DND-41 (cell line): ENCODE results near the gene TOX2.

Experiments
- ATAC-seq: fragments of 200-7000 bp; cut with Tn5 transposase; 3 replicates; pipeline ENCODE4 v1.9.1; 2021; ENCODE audit warnings: low read depth; ENCODE audit not compliant: insufficient read depth
- DNase-seq: peaks from one replicate; pipeline ENCODE4 v3.0.0-alpha.2; 2020
- H2AFZ ChIP-seq: 2 replicates; pipeline ENCODE4 v1.6.0; 2012; ENCODE audit warnings: low read depth, low read length
- H3K27ac ChIP-seq: 2 replicates; pipeline ENCODE4 v1.5.1; 2012; ENCODE audit warnings: low read length, inconsistent platforms
- H3K27me3 ChIP-seq: fragments of 200-600 bp; sonication (generic); 2 replicates; pipeline ENCODE4 v1.6.0; 2012; ENCODE audit warnings: low read length, mild to moderate bottlenecking, inconsistent platforms; ENCODE audit not compliant: insufficient read depth, poor library complexity
- H3K36me3 ChIP-seq: 2 replicates; pipeline ENCODE4 v1.5.1; 2012; ENCODE audit warnings: low read length, inconsistent platforms; ENCODE audit not compliant: insufficient read depth
- H3K4me1 ChIP-seq: 2 replicates; pipeline ENCODE4 v1.5.1; 2012; ENCODE audit warnings: mild to moderate bottlenecking, low read length; ENCODE audit not compliant: insufficient read depth
- H3K4me2 ChIP-seq: 2 replicates; pipeline ENCODE4 v1.6.0; 2012; ENCODE audit warnings: mild to moderate bottlenecking, moderate library complexity, low read length, inconsistent platforms; ENCODE audit not compliant: insufficient read depth
- H3K4me3 ChIP-seq, 2 experiments: fragments of 200-600 bp in 1 of 2; shearing (Covaris generic) in 1 of 2; 2 replicates each; pipeline ENCODE4 v1.5.1; 2012 to 2016; ENCODE audit warnings: inconsistent platforms in 2 of 2, low read length in 2 of 2, mild to moderate bottlenecking in 2 of 2, low read depth in 1 of 2, moderate library complexity in 1 of 2
- H3K79me2 ChIP-seq: 2 replicates; pipeline ENCODE4 v1.6.0; 2012; ENCODE audit warnings: low read length, inconsistent platforms; ENCODE audit not compliant: insufficient read depth
- H3K9ac ChIP-seq: 2 replicates; pipeline ENCODE4 v1.6.0; 2012; ENCODE audit warnings: low read depth, mild to moderate bottlenecking, inconsistent platforms, low read length, moderate library complexity
- H3K9me3 ChIP-seq: 2 replicates; pipeline ENCODE4 v1.5.1; 2012; ENCODE audit warnings: low read length, moderate library complexity, mild to moderate bottlenecking, inconsistent platforms; ENCODE audit not compliant: insufficient read depth, severe bottlenecking
- H4K20me1 ChIP-seq: 2 replicates; pipeline ENCODE4 v1.6.0; 2012; ENCODE audit warnings: low read length; ENCODE audit not compliant: insufficient read depth
- EZH2 ChIP-seq: IDR thresholded peaks from 3 replicates; pipeline ENCODE4 v1.6.1; 2012; ENCODE audit warnings: borderline replicate concordance, low read depth, mild to moderate bottlenecking, moderate library complexity, low read length, inconsistent platforms; ENCODE audit not compliant: severe bottlenecking
- TF ChIP-seq, protein P1 (sequence below): IDR thresholded peaks from 2 replicates; pipeline ENCODE4 v1.5.1; 2012; ENCODE audit warnings: borderline replicate concordance, low read length, moderate library complexity, mild to moderate bottlenecking; ENCODE audit not compliant: poor library complexity, severe bottlenecking; ENCODE audit errors: extremely low read depth

TOX2 gene

DNA sequence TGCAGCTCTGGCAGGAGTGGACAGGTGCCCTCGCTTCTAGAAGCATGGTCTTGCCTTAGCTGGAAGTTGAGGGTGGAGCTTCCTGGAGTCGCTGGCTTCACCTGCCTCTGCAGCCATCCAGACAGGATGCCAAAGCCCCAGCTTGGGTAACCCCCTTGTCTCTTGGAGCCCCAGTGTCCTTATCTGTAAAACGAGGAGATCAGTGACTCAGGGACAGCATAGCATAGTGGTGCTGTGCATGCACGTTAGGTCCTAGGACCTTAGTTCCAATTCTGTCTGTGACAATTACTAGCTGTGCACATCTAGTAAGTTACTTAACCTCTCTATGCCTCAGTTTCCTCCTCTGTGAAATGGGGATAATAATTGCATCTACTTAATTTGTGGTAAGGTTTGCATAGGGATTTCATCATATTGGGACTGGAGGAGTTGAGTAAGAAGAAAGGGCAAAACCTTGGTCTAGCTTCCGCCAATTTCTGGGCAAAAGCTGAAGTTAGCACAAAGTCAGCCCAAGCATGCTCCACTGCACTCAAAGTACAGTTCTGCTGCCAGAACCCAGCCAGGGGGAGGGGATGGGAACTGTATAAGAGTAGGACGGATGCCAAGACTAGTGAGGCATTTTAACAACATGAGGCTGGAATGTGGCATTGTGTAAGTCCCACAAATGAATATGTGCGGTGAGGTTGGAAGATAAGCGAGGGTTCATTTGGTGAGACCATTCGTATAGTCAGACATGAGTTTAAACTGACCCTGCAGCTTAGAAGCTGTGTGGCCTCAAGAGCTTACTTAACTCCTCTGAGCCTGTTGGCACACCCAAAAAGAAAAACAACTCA is 24.5 kb downstream of the TOX2 start:
- peaks cover 14% of the 10 kb centered on the region for H4K20me1 ChIP-seq
- ATAC-seq (no peak), DNase-seq (no peak)
- H3K9me3 ChIP-seq, result no peaks in the 10 kb centered on the region
- no peak overlapping the region for H3K9ac ChIP-seq
- no peaks in the 10 kb centered on the region for H3K27me3 ChIP-seq
- H3K4me3 ChIP-seq, result no peak overlapping the region
- no peaks in the 10 kb centered on the region for H3K79me2 ChIP-seq
- H3K4me2 ChIP-seq, result no peak overlapping the region
- no peak overlapping the region for H3K27ac ChIP-seq
- TF ChIP-seq, protein P1, sequence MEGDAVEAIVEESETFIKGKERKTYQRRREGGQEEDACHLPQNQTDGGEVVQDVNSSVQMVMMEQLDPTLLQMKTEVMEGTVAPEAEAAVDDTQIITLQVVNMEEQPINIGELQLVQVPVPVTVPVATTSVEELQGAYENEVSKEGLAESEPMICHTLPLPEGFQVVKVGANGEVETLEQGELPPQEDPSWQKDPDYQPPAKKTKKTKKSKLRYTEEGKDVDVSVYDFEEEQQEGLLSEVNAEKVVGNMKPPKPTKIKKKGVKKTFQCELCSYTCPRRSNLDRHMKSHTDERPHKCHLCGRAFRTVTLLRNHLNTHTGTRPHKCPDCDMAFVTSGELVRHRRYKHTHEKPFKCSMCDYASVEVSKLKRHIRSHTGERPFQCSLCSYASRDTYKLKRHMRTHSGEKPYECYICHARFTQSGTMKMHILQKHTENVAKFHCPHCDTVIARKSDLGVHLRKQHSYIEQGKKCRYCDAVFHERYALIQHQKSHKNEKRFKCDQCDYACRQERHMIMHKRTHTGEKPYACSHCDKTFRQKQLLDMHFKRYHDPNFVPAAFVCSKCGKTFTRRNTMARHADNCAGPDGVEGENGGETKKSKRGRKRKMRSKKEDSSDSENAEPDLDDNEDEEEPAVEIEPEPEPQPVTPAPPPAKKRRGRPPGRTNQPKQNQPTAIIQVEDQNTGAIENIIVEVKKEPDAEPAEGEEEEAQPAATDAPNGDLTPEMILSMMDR, result no peak
- TF ChIP-seq EZH2, result no peak
- peaks cover 28% of the 10 kb centered on the region for H3K4me1 ChIP-seq
- no peak overlapping the region for H2AFZ ChIP-seq
- H3K36me3 ChIP-seq, result no peaks in the 10 kb centered on the region

DNA sequence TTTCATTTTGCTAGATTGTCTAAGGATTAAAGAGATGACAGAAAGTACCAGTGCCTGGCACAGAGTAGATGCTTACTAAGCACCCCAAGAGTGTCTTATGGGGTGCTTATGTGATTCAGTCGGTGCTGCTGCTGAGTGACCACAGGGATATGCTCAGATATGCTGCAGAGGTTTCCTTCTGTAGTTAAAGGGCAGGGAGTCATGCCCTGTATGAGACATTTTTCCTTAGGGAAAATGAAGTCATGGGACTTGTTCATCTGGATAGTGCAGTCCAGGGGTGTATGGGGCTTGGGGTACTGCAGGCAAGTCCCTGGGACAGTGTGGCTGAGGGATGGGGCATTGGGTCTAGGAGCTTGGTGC is 25.1 kb downstream of the TOX2 start:
- no peak overlapping the region for H3K4me2 ChIP-seq
- H3K4me3 ChIP-seq, result no peak overlapping the region
- H3K27me3 ChIP-seq, result no peaks in the 10 kb centered on the region
- H4K20me1 ChIP-seq, result peaks cover 14% of the 10 kb centered on the region
- no peaks in the 10 kb centered on the region for H3K79me2 ChIP-seq
- no peaks in the 10 kb centered on the region for H3K9me3 ChIP-seq
- no peak for TF ChIP-seq EZH2
- TF ChIP-seq, protein P1, result no peak
- no peak for ATAC-seq
- no peak overlapping the region for H2AFZ ChIP-seq
- H3K4me1 ChIP-seq, result peaks cover 28% of the 10 kb centered on the region
- H3K9ac ChIP-seq, result no peak overlapping the region
- no peak overlapping the region for H3K27ac ChIP-seq
- no peaks in the 10 kb centered on the region for H3K36me3 ChIP-seq
- DNase-seq, result no peak

DNA sequence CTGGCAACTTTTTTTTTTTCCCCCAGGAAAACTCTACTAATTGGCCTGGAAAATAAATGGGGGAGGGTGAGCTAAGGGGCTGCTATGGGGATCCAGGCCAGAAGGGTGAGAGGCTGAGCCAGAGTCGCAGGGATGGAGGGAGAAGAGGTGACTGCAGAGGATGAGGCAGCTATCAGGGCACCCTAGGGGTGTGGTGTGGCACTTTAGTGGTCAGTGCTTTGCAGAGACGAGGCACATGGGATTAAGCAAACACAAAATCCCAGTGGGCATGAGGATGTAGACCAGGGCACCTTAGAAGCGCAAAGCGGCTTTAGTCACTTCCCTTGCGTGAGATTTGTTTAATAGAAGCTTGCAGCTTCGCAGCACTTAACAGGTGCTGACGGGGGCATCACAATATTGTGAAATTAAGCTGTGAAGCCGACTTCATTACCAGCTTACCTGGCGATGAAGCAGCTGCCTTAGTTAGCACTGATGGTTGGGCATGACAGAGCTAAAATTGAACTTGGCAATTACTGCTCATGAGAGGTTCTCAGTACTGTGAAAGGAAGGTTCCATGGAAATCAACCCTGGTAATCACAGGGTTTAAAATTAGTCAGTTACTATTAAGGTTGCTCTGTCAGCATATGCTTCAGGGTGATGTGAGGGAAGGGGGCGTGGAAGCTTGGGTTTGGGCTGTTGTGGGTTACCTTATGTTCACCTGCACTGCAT is 26.0 kb downstream of the TOX2 start:
- Histone ChIP-seq H3K4me2 (no peak overlapping the region), H3K4me1 (peaks cover 30% of the 10 kb centered on the region)
- DNase-seq, result no peak

More for the DNA sequence above, 26.0 kb downstream of the TOX2 start:
- ATAC-seq, result no peak
- Histone ChIP-seq H3K79me2 (no peaks in the 10 kb centered on the region), H3K4me3 (no peak overlapping the region), H2AFZ (no peak overlapping the region), H3K9ac (no peak overlapping the region), H3K27ac (no peak overlapping the region), H3K9me3 (no peaks in the 10 kb centered on the region), H3K36me3 (no peaks in the 10 kb centered on the region), H4K20me1 (peaks cover 14% of the 10 kb centered on the region), H3K27me3 (no peaks in the 10 kb centered on the region)
- no peak for TF ChIP-seq EZH2
- TF ChIP-seq, protein P1, result no peak
